ENCODE measurements around the gene FERMT3.

FERMT3 gene

GRCh38 chr11:64201543-64201942 lies 5.0 kb upstream of the FERMT3 start:
- peaks cover 7% of the 10 kb centered on the region; the same call in 1 of the 2 replicates for H3K4me1 ChIP-seq (ENCODE audit: low read length)
- H4K20me1 ChIP-seq (ENCODE audit: insufficient read depth, low read length): no peaks in the 10 kb centered on the region
- H2AFZ ChIP-seq (ENCODE audit: low read length): no peak overlapping the region
- H3K79me2 ChIP-seq (ENCODE audit: low read length): peaks cover 62% of the 10 kb centered on the region
- H3K4me3 ChIP-seq (ENCODE audit: low read length): no peak overlapping the region
- no peak overlapping the region for H3K27ac ChIP-seq (ENCODE audit: low read length)
- DNase-seq: no peak
- TF ChIP-seq EZH2phosphoT487 (IDR thresholded peaks at IDR 0.05; ENCODE audit: low read length) (no peak), EZH2 (optimal IDR thresholded peaks at IDR 0.05; ENCODE audit: low read depth, low read length) (no peak), CTCF (IDR thresholded peaks at IDR 0.05; ENCODE audit: low read length) (no peak)
- H3K27me3 ChIP-seq (replicated peaks; ENCODE audit: insufficient read depth, low read length): no peaks in the 10 kb centered on the region
- H3K9me2 ChIP-seq (replicated peaks; ENCODE audit: insufficient read depth, low read length): no peaks in the 10 kb centered on the region
- H3K36me3 ChIP-seq (replicated peaks; ENCODE audit: insufficient read depth, low read length): peaks cover 31% of the 10 kb centered on the region
- no peaks in the 10 kb centered on the region; the same call in 1 of the 2 replicates for H3F3A ChIP-seq (ENCODE audit: insufficient read depth, low read length)
- no peak overlapping the region for H3K9ac ChIP-seq (ENCODE audit: low read length)
- no peak overlapping the region for H3K4me2 ChIP-seq (ENCODE audit: low read depth, low read length)
- H3K9me3 ChIP-seq (replicated peaks; ENCODE audit: insufficient read depth, low read length): no peaks in the 10 kb centered on the region

- H3K79me2 ChIP-seq (ENCODE audit: low read length): peaks cover 48% of the 10 kb centered on the region
- peaks cover 20% of the 10 kb centered on the region; the same call in 1 of the 2 replicates for H3K36me3 ChIP-seq (replicated peaks; ENCODE audit: insufficient read depth, low read length)
- no peaks in the 10 kb centered on the region for H4K20me1 ChIP-seq (ENCODE audit: insufficient read depth, low read length)
- H3K9me2 ChIP-seq (replicated peaks; ENCODE audit: insufficient read depth, low read length): no peaks in the 10 kb centered on the region
- DNase-seq: no peak
- H3K27ac ChIP-seq (ENCODE audit: low read length): no peak overlapping the region
- no peak for TF ChIP-seq EZH2 (optimal IDR thresholded peaks at IDR 0.05; ENCODE audit: low read depth, low read length)
- no peak for TF ChIP-seq CTCF (IDR thresholded peaks at IDR 0.05; ENCODE audit: low read length)
- no peak for TF ChIP-seq EZH2phosphoT487 (IDR thresholded peaks at IDR 0.05; ENCODE audit: low read length)
- H3K27me3 ChIP-seq (replicated peaks; ENCODE audit: insufficient read depth, low read length): no peaks in the 10 kb centered on the region
- no peak overlapping the region for H2AFZ ChIP-seq (ENCODE audit: low read length)
- no peak overlapping the region for H3K4me3 ChIP-seq (ENCODE audit: low read length)
- H3K4me1 ChIP-seq (ENCODE audit: low read length): peaks cover 10% of the 10 kb centered on the region
- no peaks in the 10 kb centered on the region; the same call in none of the 2 replicates for H3F3A ChIP-seq (ENCODE audit: insufficient read depth, low read length)
- H3K9me3 ChIP-seq (replicated peaks; ENCODE audit: insufficient read depth, low read length): no peaks in the 10 kb centered on the region
- no peak overlapping the region for H3K4me2 ChIP-seq (ENCODE audit: low read depth, low read length)
- no peak overlapping the region for H3K9ac ChIP-seq (ENCODE audit: low read length)
Observed at GRCh38 chr11:64202992-64203391, 3.5 kb upstream of the FERMT3 start.

GRCh38 chr11:64203421-64204079 lies 3.0 kb upstream of the FERMT3 start:
- Histone ChIP-seq H3K36me3 (replicated peaks; ENCODE audit: insufficient read depth, low read length) (peaks cover 20% of the 10 kb centered on the region; the same call in 1 of the 2 replicates), H3K9me3 (replicated peaks; ENCODE audit: insufficient read depth, low read length) (no peaks in the 10 kb centered on the region), H3K4me1 (ENCODE audit: low read length) (peaks cover 10% of the 10 kb centered on the region), H3K9me2 (replicated peaks; ENCODE audit: insufficient read depth, low read length) (no peaks in the 10 kb centered on the region), H3F3A (ENCODE audit: insufficient read depth, low read length) (no peaks in the 10 kb centered on the region; the same call in none of the 2 replicates), H3K4me2 (ENCODE audit: low read depth, low read length) (no peak overlapping the region), H3K79me2 (ENCODE audit: low read length) (peaks cover 42% of the 10 kb centered on the region), H3K27me3 (replicated peaks; ENCODE audit: insufficient read depth, low read length) (no peaks in the 10 kb centered on the region), H3K27ac (ENCODE audit: low read length) (no peak overlapping the region), H3K4me3 (ENCODE audit: low read length) (no peak overlapping the region), H4K20me1 (ENCODE audit: insufficient read depth, low read length) (no peaks in the 10 kb centered on the region), H3K9ac (ENCODE audit: low read length) (no peak overlapping the region), H2AFZ (ENCODE audit: low read length) (no peak overlapping the region)
- TF ChIP-seq EZH2 (optimal IDR thresholded peaks at IDR 0.05; ENCODE audit: low read depth, low read length) (no peak), CTCF (IDR thresholded peaks at IDR 0.05; ENCODE audit: low read length) (no peak), EZH2phosphoT487 (IDR thresholded peaks at IDR 0.05; ENCODE audit: low read length) (no peak)
- no peak for DNase-seq

Measured in MM.1S (cell line).